Cerebellar nuclear complex (tissue), 1 donor: ENCODE measurements around the gene TNS4.
A peak's percentile ranks its signal among the peaks of the same experiment; 100 is the strongest.

ENCODE experiments used
- DNase-seq, 2 experiments: peaks; one replicate each; lab custom pipeline; 2025; lab: John Stamatoyannopoulos, UW

TNS4 gene

DNA sequence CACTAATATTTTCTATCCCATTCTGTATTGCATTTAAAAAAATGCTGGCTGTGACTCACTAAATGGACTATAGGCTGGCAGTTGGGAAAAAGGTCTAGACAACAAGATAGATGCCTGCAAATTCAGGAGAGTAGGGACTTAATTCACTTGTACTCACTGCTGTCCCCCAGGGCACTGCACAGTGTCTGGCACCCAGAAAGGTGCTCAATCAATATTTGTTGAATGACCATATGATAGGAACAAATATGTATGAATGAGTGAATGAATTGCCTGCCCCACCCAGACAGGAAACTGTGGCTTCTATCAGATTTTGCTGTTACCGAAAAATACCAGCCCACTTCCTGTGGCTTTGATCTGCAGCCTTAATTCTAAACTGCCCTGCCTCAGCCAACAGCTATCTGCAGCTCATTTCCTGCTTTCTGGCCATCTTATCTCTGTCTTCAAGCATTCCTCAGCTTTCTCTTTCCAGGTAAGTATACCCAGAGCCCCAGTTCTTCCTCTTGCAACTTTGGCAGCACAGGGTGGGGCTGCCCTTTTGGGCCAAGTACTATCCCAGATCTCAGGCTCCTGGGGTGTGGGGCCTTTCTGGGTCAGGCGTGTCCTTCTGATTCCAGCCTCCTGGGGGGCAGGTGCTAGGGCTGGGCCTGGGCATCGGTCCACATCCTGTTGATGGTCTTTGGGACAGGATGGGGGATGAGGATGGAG is 15.3 kb upstream of the TNS4 start:
- DNase-seq, result no peak

- DNase-seq, result no peak
These were observed 14.1 kb upstream of the TNS4 start for GRCh38 chr17:40515491-40516041.

DNA sequence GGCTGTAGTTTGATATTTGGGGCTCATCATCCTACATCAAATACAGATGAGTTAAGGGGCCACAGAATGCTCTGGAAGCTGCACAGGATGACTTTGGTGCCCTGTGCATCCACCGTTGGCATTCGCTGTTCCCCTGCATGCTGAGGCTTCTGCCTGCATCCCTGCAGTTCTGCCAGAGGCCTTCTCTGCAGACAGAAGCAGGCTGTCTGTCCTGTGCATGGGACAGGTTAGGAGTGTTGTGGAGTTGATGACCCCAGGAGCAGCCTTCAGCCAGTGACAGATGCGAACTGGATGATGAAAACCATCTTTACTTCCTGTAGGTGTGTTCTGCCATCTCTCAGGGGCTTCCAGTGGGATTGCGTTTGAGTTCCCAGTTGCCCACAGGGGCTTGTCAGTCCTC is 13.6 kb upstream of the TNS4 start:
- no peak for DNase-seq

DNA sequence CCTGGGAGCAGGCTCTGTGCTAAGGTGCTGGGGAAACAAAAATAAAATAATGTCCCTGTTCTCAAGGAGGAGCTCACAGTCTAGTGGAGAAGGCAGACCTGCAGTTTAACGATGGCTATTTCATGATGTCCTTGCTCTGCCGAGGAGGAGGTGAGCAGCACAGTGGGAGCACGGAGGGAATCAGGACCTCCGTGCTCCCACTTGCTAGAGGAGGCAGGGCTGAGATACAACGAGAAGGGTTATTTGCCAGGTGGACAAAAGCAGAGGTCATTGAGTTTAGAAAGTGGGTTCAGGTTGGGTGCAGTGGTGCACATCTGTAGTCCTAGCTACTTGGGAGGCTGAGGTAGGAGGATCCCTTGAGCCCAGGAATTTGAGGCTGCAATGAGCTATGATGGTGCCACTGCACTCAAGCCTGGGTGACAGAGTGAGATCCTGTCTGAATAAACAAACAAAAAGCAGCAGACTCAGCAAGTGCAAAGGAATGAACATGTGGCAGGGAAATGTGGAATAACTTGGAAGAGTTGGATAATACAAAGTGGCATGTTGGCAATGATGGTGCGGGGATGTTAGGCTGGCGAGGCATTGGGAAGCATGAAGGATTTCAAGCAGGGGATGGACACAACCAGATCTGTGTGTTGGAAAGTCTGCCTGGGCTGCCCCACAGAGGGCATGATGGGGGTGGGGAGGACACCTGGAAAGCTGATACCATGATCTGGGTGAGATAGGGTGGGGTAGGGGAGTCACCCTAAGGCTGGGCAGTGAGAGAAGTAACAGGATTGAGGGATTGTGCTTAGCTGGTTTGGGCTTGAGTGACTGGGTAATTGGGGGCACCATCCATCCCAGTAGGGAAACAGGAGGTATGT is 12.8 kb upstream of the TNS4 start:
- no peak for DNase-seq

DNA sequence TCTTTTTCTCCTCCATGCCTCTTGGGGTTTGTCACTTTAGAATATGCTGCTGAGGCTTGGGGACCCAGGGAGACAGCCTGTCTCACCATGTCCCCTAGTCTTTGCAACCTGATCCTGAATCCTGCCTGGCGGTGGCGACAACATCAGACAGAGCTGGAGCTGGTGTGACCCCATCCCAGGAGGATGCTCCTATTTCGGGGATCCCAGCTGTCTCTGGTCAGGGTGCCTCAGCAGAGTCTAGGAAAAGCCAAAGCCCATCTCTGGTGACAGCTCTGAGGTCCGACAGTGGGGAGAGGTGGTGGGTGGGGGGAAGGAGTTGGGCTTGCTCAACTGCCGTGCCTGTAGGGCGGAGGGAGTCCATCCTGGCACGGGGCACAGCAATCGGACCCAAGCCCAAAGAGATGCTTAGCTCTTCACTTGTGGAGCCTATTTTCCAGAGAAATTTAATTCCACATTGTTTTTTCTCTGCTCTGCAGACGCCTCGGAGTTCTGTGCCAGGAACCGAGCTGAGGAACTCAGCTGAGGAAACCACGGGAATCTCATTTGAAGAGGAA is 10.3 kb upstream of the TNS4 start:
- no peak for DNase-seq

DNA sequence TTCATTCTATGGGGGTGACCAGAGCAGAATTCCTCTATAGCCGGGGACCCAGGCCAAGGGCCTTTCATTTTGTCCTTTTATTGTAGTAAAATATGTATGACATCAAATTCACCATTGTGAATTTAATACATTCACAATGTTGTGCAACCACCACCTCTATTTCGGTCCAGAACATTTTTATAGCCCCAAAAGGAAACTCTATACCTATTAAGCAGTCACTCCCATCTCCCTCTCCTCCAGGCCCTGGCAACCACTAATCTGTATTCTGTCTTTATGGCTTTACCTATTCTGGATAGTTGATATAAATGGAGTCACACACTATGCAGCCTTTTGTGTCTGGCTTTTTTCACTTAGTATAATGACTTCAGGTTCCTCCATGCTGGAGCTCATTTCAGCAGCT is 9.7 kb upstream of the TNS4 start:
- no peak for DNase-seq

DNA sequence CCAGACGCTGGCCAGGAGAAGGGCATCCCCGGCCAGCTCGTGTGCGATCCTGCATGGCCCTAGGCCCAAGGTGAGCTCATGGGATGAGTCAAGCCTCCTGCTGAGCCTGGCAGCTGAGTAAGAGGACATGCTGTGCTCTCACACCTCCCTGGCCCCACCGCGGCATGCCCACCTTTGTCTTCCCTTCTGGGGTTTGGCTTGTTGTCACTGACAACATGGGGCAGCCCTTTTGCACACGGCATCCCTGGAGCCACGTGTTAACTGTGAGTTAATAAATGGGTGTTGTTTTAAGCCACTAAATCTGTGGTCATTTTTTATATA is 8.9 kb upstream of the TNS4 start:
- DNase-seq, result peak in 1 of 2 experiments; percentile 54

- DNase-seq, result no peak
These were observed 8.4 kb upstream of the TNS4 start for GRCh38 chr17:40509626-40510327.

DNA sequence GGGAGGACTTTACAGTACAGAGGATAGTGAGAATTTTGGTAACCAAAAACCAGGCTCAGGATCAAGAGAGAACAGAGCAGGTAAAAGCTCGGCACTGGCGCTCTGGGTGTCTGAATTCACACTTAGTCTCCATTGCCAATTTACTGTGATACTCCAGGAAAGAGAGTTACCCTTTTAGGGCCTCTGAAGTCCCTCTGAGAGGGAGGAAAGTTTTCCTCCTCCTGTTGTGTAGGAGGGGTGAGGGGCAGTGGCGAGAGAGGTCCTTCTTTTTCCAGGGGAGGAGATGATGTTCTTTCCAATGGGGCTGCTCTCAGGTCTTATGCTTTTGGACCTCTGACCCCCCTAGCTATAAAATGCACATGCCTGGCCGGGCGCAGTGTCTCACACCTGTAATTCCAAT is 5.4 kb upstream of the TNS4 start:
- no peak for DNase-seq

- no peak for DNase-seq
These were observed 1.7 kb upstream of the TNS4 start for GRCh38 chr17:40503154-40503553.

GRCh38 chr17:40502716-40503115 is 1.3 kb upstream of the TNS4 start:
- DNase-seq, result no peak

DNA sequence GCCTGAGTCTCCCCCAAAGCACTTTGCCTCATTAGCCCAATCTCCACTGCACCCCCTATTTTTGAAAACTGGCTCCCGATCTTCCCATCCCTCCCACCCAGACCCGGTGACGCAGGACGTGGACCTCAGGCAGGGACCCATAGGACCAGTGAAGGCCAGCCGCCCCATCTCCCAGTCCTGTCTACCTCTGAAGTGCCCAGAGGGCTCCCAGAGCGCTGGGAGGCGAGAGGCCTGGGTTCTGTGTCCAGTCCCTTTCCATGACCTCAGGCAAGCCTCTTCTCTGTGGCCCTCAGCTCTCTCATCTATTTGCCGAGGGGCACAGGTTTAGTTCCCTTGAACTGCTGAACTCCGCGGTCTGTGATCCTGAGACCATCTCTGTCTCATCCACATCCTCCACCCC is 714 bp downstream of the TNS4 start:
- DNase-seq, result no peak

DNA sequence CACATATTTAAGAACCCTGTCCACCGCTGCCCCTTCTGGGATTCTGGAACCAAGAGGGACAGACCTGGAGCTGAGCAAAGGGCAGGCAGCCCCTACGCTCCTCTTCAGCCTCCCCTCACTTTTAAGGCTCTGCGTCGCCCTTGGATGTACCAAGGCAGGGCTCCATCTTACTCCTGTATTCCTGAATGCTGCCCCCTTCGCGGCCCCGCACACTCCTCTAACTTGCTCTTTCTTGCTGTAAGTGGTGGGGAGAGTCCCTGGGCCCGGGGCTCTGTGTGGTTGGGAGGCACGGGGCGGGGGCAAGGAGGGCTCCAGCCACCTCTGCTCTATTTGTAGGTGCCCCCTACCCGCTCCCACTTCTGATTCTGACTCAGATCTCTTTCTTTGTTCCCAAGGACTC is 1.2 kb downstream of the TNS4 start:
- DNase-seq, result no peak

DNA sequence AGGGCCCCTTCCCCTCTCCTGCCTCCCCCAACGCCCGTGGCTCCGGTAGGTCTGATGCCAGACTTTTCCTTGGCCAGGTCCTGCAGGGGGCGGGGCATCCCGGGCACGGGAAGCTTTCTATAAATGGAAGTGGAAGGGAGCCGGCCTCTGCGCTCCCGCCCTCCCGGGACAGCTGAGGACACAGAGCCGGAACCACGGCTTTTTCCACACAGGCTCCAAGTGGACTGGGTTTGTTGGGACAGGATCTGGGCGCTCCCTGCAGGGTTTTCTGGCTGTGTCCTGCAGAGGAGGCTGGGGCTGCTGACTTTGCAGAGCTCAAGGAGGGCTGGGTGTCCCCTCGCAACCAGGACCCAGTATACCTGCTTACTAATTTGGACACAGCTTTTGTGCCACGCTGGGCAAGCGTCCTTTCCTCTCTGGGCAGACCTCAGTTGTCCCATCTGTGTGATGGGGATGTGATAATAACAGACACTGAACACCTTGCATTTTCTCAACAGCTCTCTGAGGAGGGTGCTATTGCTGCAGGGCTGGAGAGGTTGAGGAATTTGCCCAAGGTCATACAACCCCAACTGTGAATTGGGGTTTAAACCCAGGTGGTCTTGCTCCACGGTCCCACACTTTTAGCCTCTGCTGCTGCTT is 1.8 kb downstream of the TNS4 start:
- DNase-seq, result peak; percentile 21 to 88

GRCh38 chr17:40498281-40499084 is 2.9 kb downstream of the TNS4 start:
- DNase-seq, result no peak

- DNase-seq, result no peak
These were observed 3.7 kb downstream of the TNS4 start for GRCh38 chr17:40497695-40498094.

DNA sequence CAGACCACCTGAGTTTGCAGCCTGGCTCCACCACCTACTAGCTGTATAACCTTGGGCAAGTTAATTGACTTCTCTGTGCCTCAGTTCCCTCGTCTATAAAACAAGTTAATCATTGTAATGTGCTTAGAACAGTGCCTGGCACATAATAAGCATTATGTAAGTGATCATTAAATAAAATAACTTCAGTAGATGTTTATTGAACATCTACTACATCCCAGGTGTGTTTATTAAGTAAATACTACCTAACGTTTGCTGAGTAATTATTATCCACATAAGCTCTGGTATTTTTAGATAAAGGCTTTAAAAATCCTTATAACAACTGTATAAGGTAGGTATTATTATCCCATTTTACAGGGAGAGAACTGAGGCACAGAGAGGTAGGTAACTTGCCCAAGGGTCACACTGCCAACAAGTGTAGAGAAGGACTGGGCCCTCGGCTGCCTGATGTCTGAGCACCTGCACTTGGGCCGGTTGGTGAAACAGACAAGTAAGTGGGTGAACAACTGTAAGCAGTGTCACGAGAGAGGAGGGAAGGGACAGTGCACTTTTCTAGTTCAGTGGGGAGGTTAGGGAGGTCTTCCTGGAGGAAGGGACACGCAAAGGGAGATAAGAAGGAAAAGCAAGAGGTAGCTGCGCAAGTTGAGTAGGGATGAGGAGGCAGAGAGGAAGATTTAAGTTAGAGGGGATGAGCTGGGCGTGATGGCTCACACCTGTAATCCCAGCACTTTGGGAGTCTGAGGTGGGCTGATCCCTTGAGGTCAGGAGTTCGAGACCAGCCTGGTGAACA is 4.6 kb downstream of the TNS4 start:
- no peak for DNase-seq

DNA sequence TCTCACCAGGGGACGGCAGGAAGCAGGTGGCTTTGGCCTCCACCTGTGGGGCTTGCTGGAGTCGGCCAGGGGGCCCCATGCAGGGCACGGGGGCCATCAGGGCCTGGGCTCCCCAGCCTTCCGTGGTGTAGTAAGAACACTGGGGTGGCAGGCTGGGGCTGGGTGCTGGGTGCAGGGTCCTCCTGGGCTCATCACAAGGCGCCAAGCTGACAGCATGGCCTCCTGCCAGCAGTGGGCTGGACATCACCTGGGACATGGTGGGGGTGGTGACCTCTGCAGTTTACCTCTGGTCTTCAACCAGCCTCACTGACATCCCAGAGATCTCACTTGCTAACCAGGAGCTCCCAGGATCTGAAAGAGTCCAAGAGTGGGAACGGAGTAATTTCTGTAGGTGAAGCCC is 5.3 kb downstream of the TNS4 start:
- DNase-seq, result no peak

GRCh38 chr17:40495140-40495539 is 6.3 kb downstream of the TNS4 start:
- DNase-seq, result peak in 1 of 2 experiments; percentile 24

DNA sequence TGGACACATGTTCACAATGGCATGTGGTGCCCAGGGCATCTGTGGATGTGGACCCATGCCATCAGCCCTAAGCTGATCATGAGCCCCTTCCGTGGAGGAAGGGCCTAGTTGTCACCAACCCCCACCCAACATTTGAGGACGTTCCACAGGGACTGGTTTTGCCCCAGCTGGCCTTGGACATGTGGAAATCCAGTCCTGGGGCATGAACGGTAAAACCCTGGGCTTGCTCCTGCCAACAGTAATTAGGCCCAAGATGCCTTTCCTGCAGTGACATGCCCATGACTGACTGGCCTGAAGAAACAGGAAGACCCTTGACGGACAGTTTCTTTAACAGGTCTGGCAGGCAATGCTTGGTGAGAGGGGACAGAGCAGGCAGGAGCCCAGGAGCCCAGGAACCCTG is 7.7 kb downstream of the TNS4 start:
- no peak for DNase-seq
